Measurements from ENCODE around the gene PLA2G3. TPM values are rescaled to one million over a fixed set of nuclear protein-coding genes. Genes with fewer than 3 reads are reported as not detected.

PLA2G3 gene
- total and polyA plus RNA-seq, 2 of the 13 experiments (the other 11 are each of a cell fraction or from before 2014, with no cell fraction given), result 0.12 to 0.42 TPM

GRCh38 chr22:31148953-31149627 lies 8.8 kb upstream of the PLA2G3 start:
- ATAC-seq (peak; percentile 90), DNase-seq (ENCODE audit: low spot score) (peak; percentile 64), FAIRE-seq (peak; percentile 83)
- intact Hi-C loops (cut with micrococcal nuclease; ENCODE audit: unreplicated experiment) (loop anchor here (1.0 kb wide), 3 partner anchors 42 to 201 kb away; partner anchors contain the start of gene SELENOM), in situ Hi-C loops (cut with HindIII; ENCODE audit: extremely low pct_ligation_motif_present, low pct_unique_long_range_greater_than_20kb) (loop anchor here (10.0 kb wide), 1 partner anchor 184 kb away; the partner anchor contains the start of genes MORC2 and TUG1)
- Histone ChIP-seq H3K9ac (ENCODE audit: insufficient read depth, low read depth, low read length) (no peak overlapping the region), H3K4me3 (replicated peaks in 1 of 3; ENCODE audit: insufficient read depth in 1 of 3, low read depth in 2 of 3, low read length in 3 of 3) (no peak overlapping the region), H3K79me2 (ENCODE audit: insufficient read depth, low read length) (no peaks in the 10 kb centered on the region), H3K4me1 (ENCODE audit: insufficient read depth, low read length) (peaks cover 27% of the 10 kb centered on the region), H3K27ac (ENCODE audit: extremely low read length, insufficient read depth, low read length) (no peak overlapping the region), H2AFZ (ENCODE audit: low read length) (no peak overlapping the region), H3K4me2 (ENCODE audit: low read depth, low read length) (0 out of 2 replicates have a peak overlapping the region, but pooled peaks have one; percentile 4), H3K27me3 (ENCODE audit: control insufficient read depth in 1 of 2, insufficient read depth in 2 of 2, low read length in 2 of 2) (peaks cover 2 to 5% of the 10 kb centered on the region in 2 experiments; a peak in 2 of 5 replicates), H3K9me3 (ENCODE audit: low read length) (no peaks in the 10 kb centered on the region), H3K36me3 (replicated peaks in 1 of 2; ENCODE audit: control insufficient read depth in 1 of 2, insufficient read depth in 2 of 2, low read length in 2 of 2) (no peaks in the 10 kb centered on the region), H4K20me1 (ENCODE audit: insufficient read depth, low read length) (no peaks in the 10 kb centered on the region)
- no TSS peak for BruUV-seq (replicated peaks)
- ChIA-PET POLR2A (interaction anchor here (0.7 to 1.9 kb wide), 2 partner anchors 10 to 68 kb away, joined by 3 to 9 read pairs; partner anchors contain the start of genes RNF185 and SMTN), CTCF (ENCODE audit: low intra/inter-chr PET ratio, low total read pairs) (interaction anchor here (1.1 to 3.0 kb wide), 4 partner anchors 41 to 229 kb away, joined by 3 to 32 read pairs (median 16); partner anchors contain the start of gene SELENOM)
- 0% methylated on average over 5 of the region's 5 CpGs for WGBS (ENCODE audit: low lambda C conversion rate)
- TF ChIP-seq ZNF30 (CRISPR knock-in tag; IDR thresholded peaks at IDR 0.05), result no peak
- TF ChIP-seq ETV5 (CRISPR knock-in tag; IDR thresholded peaks at IDR 0.05; ENCODE audit: borderline replicate concordance), result peak; percentile 8; the same call in 1 of the 2 replicates
- TF ChIP-seq NR2F6 (IDR thresholded peaks at IDR 0.05), result no peak
- peak; percentile 56 for TF ChIP-seq NR2F6 (CRISPR knock-in tag; IDR thresholded peaks at IDR 0.05)
- TF ChIP-seq ZNF691 (CRISPR knock-in tag; IDR thresholded peaks at IDR 0.05; ENCODE audit: borderline replicate concordance, low read depth), result peak; percentile 56; the same call in 1 of the 2 replicates
- TF ChIP-seq ZNF567 (CRISPR knock-in tag; IDR thresholded peaks at IDR 0.05; ENCODE audit: borderline replicate concordance), result 0 out of 2 replicates have a peak, but pooled peaks have one; percentile 53
- TF ChIP-seq ELF3 (CRISPR knock-in tag; IDR thresholded peaks at IDR 0.05), result peak; percentile 53; the same call in 1 of the 2 replicates
- no peak for TF ChIP-seq GPN1 (CRISPR knock-in tag; IDR thresholded peaks at IDR 0.05; ENCODE audit: borderline replicate concordance)
- peak; percentile 98 for TF ChIP-seq STAG1 (CRISPR knock-in tag; IDR thresholded peaks at IDR 0.05)
- peak; percentile 57 for TF ChIP-seq XRCC5 (optimal IDR thresholded peaks at IDR 0.05; ENCODE audit: low read length)
- peak; percentile 25; the same call in 1 of the 2 replicates for TF ChIP-seq SALL1 (CRISPR knock-in tag; IDR thresholded peaks at IDR 0.05)
- TF ChIP-seq ZNF598 (CRISPR knock-in tag; IDR thresholded peaks at IDR 0.05; ENCODE audit: borderline replicate concordance), result peak; percentile 49; the same call in 1 of the 2 replicates
- TF ChIP-seq HMGXB4 (CRISPR knock-in tag; IDR thresholded peaks at IDR 0.05; ENCODE audit: borderline replicate concordance in 1 of 2, low read depth in 1 of 2), result peak; percentile 58 to 66; a peak in 3 of 4 replicates
- TF ChIP-seq CTCF (CRISPR knock-in tag; IDR thresholded peaks at IDR 0.05), result peak; percentile 96
- TF ChIP-seq ZNF724P (CRISPR knock-in tag; IDR thresholded peaks at IDR 0.05; ENCODE audit: borderline replicate concordance), result 0 out of 2 replicates have a peak, but pooled peaks have one; percentile 37
- no peak; the same call in 1 of the 2 replicates for TF ChIP-seq ZNF782 (CRISPR knock-in tag; IDR thresholded peaks at IDR 0.05; ENCODE audit: borderline replicate concordance)
- 0 out of 2 replicates have a peak, but pooled peaks have one; percentile 34 for TF ChIP-seq BORCS8-MEF2B (CRISPR knock-in tag; IDR thresholded peaks at IDR 0.05)
- peak; percentile 97 for TF ChIP-seq ZNF317 (CRISPR knock-in tag; IDR thresholded peaks at IDR 0.05)
- peak; percentile 42; the same call in 1 of the 2 replicates for TF ChIP-seq ERF (CRISPR knock-in tag; IDR thresholded peaks at IDR 0.05)
- peak; percentile 35; the same call in 1 of the 2 replicates for TF ChIP-seq GATAD2A (CRISPR knock-in tag; IDR thresholded peaks at IDR 0.05)
